Measurements from ENCODE around the gene LDAF1. TPM values are rescaled to one million over a fixed set of nuclear protein-coding genes. Genes with fewer than 3 reads are reported as not detected.
A peak's percentile ranks its signal among the peaks of the same experiment; 100 is the strongest.
"Not testable (repeated sequence)": the region's sequence is repeated elsewhere in the genome, so short reads cannot be mapped to it uniquely, and the experiment has no call there.

LDAF1 gene
- 9.7 TPM for polyA plus RNA-seq (2012; ENCODE audit: missing spikeins)

- TF ChIP-seq POLR2A (IDR thresholded peaks at IDR 0.05; ENCODE audit: low read depth, low read length) (no peak), POLR2AphosphoS5 (IDR thresholded peaks at IDR 0.05; ENCODE audit: low read depth, low read length) (no peak), TAF1 (IDR thresholded peaks at IDR 0.05; ENCODE audit: borderline replicate concordance, low read depth, low read length) (no peak)
Observed at GRCh38 chr16:21158208-21159110, at the start of gene LDAF1. Gene LDAF1 (plus strand): TSS chr16:21158674. CDS start chr16:21161183, 2,509 bp downstream.

GRCh38 chr16:21115551-21115950, 42.9 kb upstream of the LDAF1 start:
- DNase-seq (ENCODE audit: insufficient read length); FAIRE-seq: not testable (repeated sequence)

More at GRCh38 chr16:21158208-21159110, at the start of gene LDAF1:
- FAIRE-seq (no peak), DNase-seq (ENCODE audit: insufficient read length) (peak; percentile 81)

- TF ChIP-seq TAF1 (IDR thresholded peaks at IDR 0.05; ENCODE audit: borderline replicate concordance, low read depth, low read length) (no peak), POLR2A (IDR thresholded peaks at IDR 0.05; ENCODE audit: low read depth, low read length) (no peak)
- FAIRE-seq (peak; percentile 17), DNase-seq (ENCODE audit: insufficient read length) (no peak)
Observed at GRCh38 chr16:21116148-21116693, 42.3 kb upstream of the LDAF1 start.

- FAIRE-seq (no peak), DNase-seq (ENCODE audit: insufficient read length) (no peak)
- TF ChIP-seq POLR2A (IDR thresholded peaks at IDR 0.05; ENCODE audit: low read depth, low read length) (no peak), POLR2AphosphoS5 (IDR thresholded peaks at IDR 0.05; ENCODE audit: low read depth, low read length) (no peak), TAF1 (IDR thresholded peaks at IDR 0.05; ENCODE audit: borderline replicate concordance, low read depth, low read length) (no peak)
Observed at GRCh38 chr16:21117567-21117966, 40.9 kb upstream of the LDAF1 start.

- TF ChIP-seq POLR2A (IDR thresholded peaks at IDR 0.05; ENCODE audit: low read depth, low read length) (no peak), POLR2AphosphoS5 (IDR thresholded peaks at IDR 0.05; ENCODE audit: low read depth, low read length) (no peak)
- DNase-seq (ENCODE audit: insufficient read length) (no peak), FAIRE-seq (no peak)
Observed at GRCh38 chr16:21120976-21121520, 37.4 kb upstream of the LDAF1 start.

- no peak for FAIRE-seq
- TF ChIP-seq TAF1 (IDR thresholded peaks at IDR 0.05; ENCODE audit: borderline replicate concordance, low read depth, low read length) (no peak), POLR2AphosphoS5 (IDR thresholded peaks at IDR 0.05; ENCODE audit: low read depth, low read length) (no peak), POLR2A (IDR thresholded peaks at IDR 0.05; ENCODE audit: low read depth, low read length) (no peak)
Observed at GRCh38 chr16:21125191-21125590, 33.3 kb upstream of the LDAF1 start.

GRCh38 chr16:21126518-21126917, 32.0 kb upstream of the LDAF1 start:
- no peak for DNase-seq (ENCODE audit: insufficient read length)
- TF ChIP-seq TAF1 (IDR thresholded peaks at IDR 0.05; ENCODE audit: borderline replicate concordance, low read depth, low read length) (no peak), POLR2A (IDR thresholded peaks at IDR 0.05; ENCODE audit: low read depth, low read length) (no peak), POLR2AphosphoS5 (IDR thresholded peaks at IDR 0.05; ENCODE audit: low read depth, low read length) (no peak)
- no peak for FAIRE-seq

More at GRCh38 chr16:21125191-21125590, 33.3 kb upstream of the LDAF1 start:
- no peak for DNase-seq (ENCODE audit: insufficient read length)

- DNase-seq (ENCODE audit: insufficient read length) (no peak), FAIRE-seq (no peak)
- TF ChIP-seq POLR2A (IDR thresholded peaks at IDR 0.05; ENCODE audit: low read depth, low read length), result no peak
- no peak for TF ChIP-seq POLR2AphosphoS5 (IDR thresholded peaks at IDR 0.05; ENCODE audit: low read depth, low read length)
- TF ChIP-seq TAF1 (IDR thresholded peaks at IDR 0.05; ENCODE audit: borderline replicate concordance, low read depth, low read length), result no peak
Observed at GRCh38 chr16:21128991-21129390, 29.5 kb upstream of the LDAF1 start.

GRCh38 chr16:21130811-21131210, 27.7 kb upstream of the LDAF1 start:
- FAIRE-seq (no peak), DNase-seq (ENCODE audit: insufficient read length) (no peak)
- TF ChIP-seq TAF1 (IDR thresholded peaks at IDR 0.05; ENCODE audit: borderline replicate concordance, low read depth, low read length) (no peak), POLR2AphosphoS5 (IDR thresholded peaks at IDR 0.05; ENCODE audit: low read depth, low read length) (no peak), POLR2A (IDR thresholded peaks at IDR 0.05; ENCODE audit: low read depth, low read length) (no peak)

- FAIRE-seq, result no peak
- TF ChIP-seq POLR2AphosphoS5 (IDR thresholded peaks at IDR 0.05; ENCODE audit: low read depth, low read length), result no peak
- TF ChIP-seq TAF1 (IDR thresholded peaks at IDR 0.05; ENCODE audit: borderline replicate concordance, low read depth, low read length), result no peak
- no peak for TF ChIP-seq POLR2A (IDR thresholded peaks at IDR 0.05; ENCODE audit: low read depth, low read length)
- DNase-seq (ENCODE audit: insufficient read length), result no peak
Observed at GRCh38 chr16:21134053-21134452, 24.4 kb upstream of the LDAF1 start.

- DNase-seq (ENCODE audit: insufficient read length) (no peak), FAIRE-seq (no peak)
- TF ChIP-seq POLR2A (IDR thresholded peaks at IDR 0.05; ENCODE audit: low read depth, low read length) (no peak), TAF1 (IDR thresholded peaks at IDR 0.05; ENCODE audit: borderline replicate concordance, low read depth, low read length) (no peak), POLR2AphosphoS5 (IDR thresholded peaks at IDR 0.05; ENCODE audit: low read depth, low read length) (no peak)
Observed at GRCh38 chr16:21145738-21146137, 12.7 kb upstream of the LDAF1 start.
